Measurements from ENCODE around the gene RYR1. TPM values are rescaled to one million over a fixed set of nuclear protein-coding genes. Genes with fewer than 3 reads are reported as not detected.

The RYR1 gene
- total and polyA plus RNA-seq, 2 of the 8 experiments (the other 6 are each of a cell fraction or from before 2014, with no cell fraction given), result 5.8 to 11.8 TPM

DNA sequence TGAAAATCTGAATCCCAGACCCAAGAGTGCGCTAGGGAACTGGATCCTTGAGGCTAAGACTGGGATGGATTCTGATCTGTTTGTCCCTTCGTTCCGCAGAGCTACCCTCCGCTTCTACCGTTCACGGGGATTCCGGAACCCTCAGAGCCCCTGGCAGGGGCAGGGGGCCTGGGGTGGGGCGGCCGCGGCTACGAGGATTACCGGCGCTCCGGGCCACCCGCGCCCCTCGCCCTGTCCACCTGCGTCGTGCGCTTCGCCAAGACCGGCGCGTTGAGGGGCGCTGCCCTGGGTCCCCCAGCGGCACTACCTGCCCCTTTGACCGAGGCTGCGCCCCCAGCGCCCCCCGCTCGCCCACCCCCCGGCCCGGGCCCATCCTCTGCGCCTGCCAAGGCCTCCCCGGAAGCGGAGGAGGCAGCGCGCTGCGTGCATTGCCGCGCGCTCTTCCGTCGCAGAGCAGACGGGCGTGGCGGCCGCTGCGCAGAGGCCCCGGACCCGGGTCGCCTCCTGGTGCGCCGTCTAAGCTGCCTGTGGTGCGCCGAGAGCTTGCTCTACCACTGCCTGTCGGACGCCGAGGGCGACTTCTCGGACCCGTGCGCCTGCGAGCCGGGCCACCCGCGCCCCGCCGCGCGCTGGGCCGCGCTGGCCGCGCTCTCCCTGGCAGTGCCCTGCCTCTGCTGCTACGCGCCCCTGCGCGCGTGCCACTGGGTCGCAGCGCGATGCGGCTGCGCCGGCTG lies 37.9 kb upstream of the RYR1 start:
- Histone ChIP-seq H4K91ac (replicated peaks; ENCODE audit: insufficient read length, low read length) (no peak overlapping the region), H3K56ac (replicated peaks; ENCODE audit: insufficient read length, low read depth, low read length) (no peak overlapping the region), H3K4me2 (ENCODE audit: insufficient read depth in 1 of 2, low read depth in 2 of 2, low read length in 2 of 2) (peak overlapping the region; percentile 54 to 71; a peak in 2 of 4 replicates), H3K23me2 (ENCODE audit: low read depth, low read length) (no peaks in the 10 kb centered on the region), H2AK5ac (ENCODE audit: low read depth, low read length) (no peak overlapping the region), H2BK12ac (ENCODE audit: low read depth, low read length) (no peak overlapping the region), H3K9ac (replicated peaks in 1 of 4; ENCODE audit: extremely low read depth in 1 of 4, low read depth in 3 of 4, low read length in 3 of 4) (no peak overlapping the region), H3K9me3 (ENCODE audit: insufficient read depth in 2 of 2, low read depth in 1 of 2, low read length in 1 of 2) (no peaks in the 10 kb centered on the region), H4K8ac (ENCODE audit: extremely low read depth, insufficient read depth, low read length) (no peak overlapping the region), H3K79me2 (ENCODE audit: control insufficient read depth in 1 of 2, insufficient read depth in 2 of 2, low read length in 2 of 2) (peaks cover 0 to 4% of the 10 kb centered on the region in 2 experiments; a peak in 2 of 4 replicates), H2BK5ac (ENCODE audit: low read depth, low read length) (no peak overlapping the region), H3K4me3 (ENCODE audit: extremely low read depth in 1 of 4, insufficient read depth in 2 of 4, low read depth in 3 of 4, low read length in 4 of 4) (peak overlapping the region in 1 of 4 experiments; percentile 52; a peak in 1 of 8 replicates), H3K27me3 (replicated peaks in 1 of 4; ENCODE audit: control insufficient read depth in 3 of 4, extremely low read depth in 1 of 4, insufficient read depth in 3 of 4, low read length in 3 of 4) (peaks cover 0 to 32% (median 29%) of the 10 kb centered on the region in 4 experiments; a peak in 6 of 7 replicates), H4K20me1 (replicated peaks in 1 of 2; ENCODE audit: control insufficient read depth in 1 of 2, insufficient read depth in 2 of 2, low read length in 2 of 2) (peaks cover 0 to 2% of the 10 kb centered on the region in 2 experiments), H4K5ac (ENCODE audit: insufficient read length, low read depth, low read length) (no peak overlapping the region), H3K27ac (ENCODE audit: low read depth, low read length) (no peak overlapping the region), H3K4me1 (replicated peaks in 1 of 4; ENCODE audit: control insufficient read depth in 3 of 4, insufficient read depth in 4 of 4, low read length in 3 of 4) (peaks cover 5 to 12% (median 6%) of the 10 kb centered on the region in 4 experiments), H3K23ac (ENCODE audit: insufficient read length) (no peak overlapping the region), H3K4ac (replicated peaks; ENCODE audit: insufficient read length, low read depth, low read length) (no peak overlapping the region), H2BK20ac (ENCODE audit: low read length) (no peak overlapping the region), H3K79me1 (ENCODE audit: low read depth, low read length) (no peaks in the 10 kb centered on the region), H2AFZ (ENCODE audit: low read length) (no peak overlapping the region), H3K14ac (ENCODE audit: insufficient read length) (no peak overlapping the region), H2BK15ac (ENCODE audit: low read length) (no peak overlapping the region), H3K18ac (ENCODE audit: extremely low read depth, low read length) (no peak overlapping the region), H2BK120ac (replicated peaks; ENCODE audit: low read depth, low read length) (no peak overlapping the region), H3K36me3 (ENCODE audit: control insufficient read depth in 2 of 4, insufficient read depth in 4 of 4, low read length in 3 of 4) (peaks cover 2 to 20% (median 5%) of the 10 kb centered on the region in 4 experiments; a peak in 2 of 8 replicates)
- TF ChIP-seq SAP30 (IDR thresholded peaks at IDR 0.05; ENCODE audit: insufficient read depth, insufficient replicate concordance, low read length), result no peak
- no peak for TF ChIP-seq BACH1 (IDR thresholded peaks at IDR 0.05; ENCODE audit: low read length)
- no peak for TF ChIP-seq POLR2AphosphoS5 (IDR thresholded peaks at IDR 0.05; ENCODE audit: low read depth, low read length)
- no peak for TF ChIP-seq SP4 (IDR thresholded peaks at IDR 0.05; ENCODE audit: low read length)
- no peak for TF ChIP-seq RXRA (IDR thresholded peaks at IDR 0.05; ENCODE audit: insufficient read depth, low read depth, low read length)
- no peak for TF ChIP-seq ASH2L (IDR thresholded peaks at IDR 0.05; ENCODE audit: low read length)
- no peak for TF ChIP-seq EP300 (IDR thresholded peaks at IDR 0.05; ENCODE audit: borderline replicate concordance in 1 of 2, low read depth in 2 of 2, low read length in 2 of 2)
- no peak for TF ChIP-seq MAFK (IDR thresholded peaks at IDR 0.05; ENCODE audit: low read depth, low read length)
- no peak for TF ChIP-seq NANOG (IDR thresholded peaks at IDR 0.05; ENCODE audit: insufficient read depth, low read depth, low read length, poor library complexity, severe bottlenecking)
- TF ChIP-seq TAF7 (optimal IDR thresholded peaks at IDR 0.05; ENCODE audit: borderline replicate concordance, low read depth, low read length), result no peak
- TF ChIP-seq CHD2 (IDR thresholded peaks at IDR 0.05; ENCODE audit: low read length), result no peak
- CTCF ChIA-PET (ENCODE audit: partially characterized antibody), result interaction anchor here (0.7 kb wide), 1 partner anchor 30 kb away, joined by 3 read pairs; no protein-coding TSS in a partner anchor
- DNase-seq (ENCODE audit: low read depth in 1 of 2, low spot score in 2 of 2) (no peak), FAIRE-seq (no peak)
- WGBS, 2 experiments (ENCODE audit: extremely low coverage in 1 of 2, insufficient coverage in 1 of 2, insufficient read length in 1 of 2, insufficient replicate concordance in 2 of 2, low coverage in 1 of 2, low lambda C conversion rate in 2 of 2, missing lambda C conversion rate in 1 of 2), result 97% methylated on average over 34 of the region's 86 CpGs; no CpG with 5 or more reads in 1 of the 2 experiments
- POLR2A ChIA-PET (ENCODE audit: partially characterized antibody), result interaction anchor here (0.8 to 2.2 kb wide), 7 partner anchors 10 to 636 kb away, joined by 3 to 12 read pairs (median 4); no protein-coding TSS in a partner anchor
